HepG2 (cell line): ENCODE data around the gene AHSG. TPM values are rescaled to one million over a fixed set of nuclear protein-coding genes. Genes with fewer than 3 reads are reported as not detected.

Source experiments
- HIVEP1 ChIP-seq: sonication (generic); formaldehyde crosslinking; IDR thresholded peaks from 2 replicates; pipeline ENCODE4 v1.4.0; 2020; ENCODE audit warnings: mild to moderate bottlenecking, missing genetic modification reagents
- JUN ChIP-seq: sonication (generic); formaldehyde crosslinking; IDR thresholded peaks from 2 replicates; pipeline ENCODE4 v1.4.0; 2020; ENCODE audit warnings: mild to moderate bottlenecking, missing genetic modification reagents
- MED1 ChIP-seq: sonication (generic); formaldehyde crosslinking; IDR thresholded peaks from 2 replicates; pipeline ENCODE4 v1.4.0; 2020; ENCODE audit warnings: missing genetic modification reagents
- POLR2AphosphoS5 ChIP-seq: IDR thresholded peaks from 2 replicates; pipeline ENCODE4 v1.6.1; 2012; ENCODE audit warnings: low read depth, low read length
- SIN3A ChIP-seq: IDR thresholded peaks from 2 replicates; pipeline ENCODE4 v1.6.1; 2011; ENCODE audit warnings: low read depth, mild to moderate bottlenecking, control low read depth, low read length, borderline replicate concordance
- TGIF2 ChIP-seq: IDR thresholded peaks from 2 replicates; pipeline ENCODE4 v1.6.1; 2016; ENCODE audit warnings: control low read depth, missing compliant biosample characterization
- ZNF160 ChIP-seq: sonication (generic); formaldehyde crosslinking; IDR thresholded peaks from 2 replicates; pipeline ENCODE4 v1.8.0; 2022; ENCODE audit warnings: mild to moderate bottlenecking, inconsistent platforms, missing genetic modification reagents
- ZNF383 ChIP-seq: sonication (generic); formaldehyde crosslinking; IDR thresholded peaks from 2 replicates; pipeline ENCODE4 v1.4.0; 2020; ENCODE audit warnings: missing genetic modification reagents, mild to moderate bottlenecking, borderline replicate concordance
- ZNF431 ChIP-seq: sonication (generic); formaldehyde crosslinking; IDR thresholded peaks from 2 replicates; pipeline ENCODE4 v1.9.0; 2022; ENCODE audit warnings: missing genetic modification reagents, low read depth, mild to moderate bottlenecking, borderline replicate concordance
- ZNF563 ChIP-seq: sonication (generic); formaldehyde crosslinking; IDR thresholded peaks from 2 replicates; pipeline ENCODE4 v1.8.0; 2022; ENCODE audit warnings: mild to moderate bottlenecking, moderate library complexity, missing genetic modification reagents
- ZNF564 ChIP-seq: sonication (generic); formaldehyde crosslinking; IDR thresholded peaks from 2 replicates; pipeline ENCODE4 v1.8.1; 2023; ENCODE audit warnings: mild to moderate bottlenecking, missing genetic modification reagents
- ZNF598 ChIP-seq: sonication (generic); formaldehyde crosslinking; IDR thresholded peaks from 2 replicates; pipeline ENCODE4 v1.5.1; 2020; ENCODE audit warnings: mild to moderate bottlenecking, missing genetic modification reagents, borderline replicate concordance
- ZNF605 ChIP-seq: sonication (generic); formaldehyde crosslinking; IDR thresholded peaks from 2 replicates; pipeline ENCODE4 v1.8.0; 2022; ENCODE audit warnings: mild to moderate bottlenecking, missing genetic modification reagents
- ZNF672 ChIP-seq: sonication (generic); formaldehyde crosslinking; IDR thresholded peaks from 2 replicates; pipeline ENCODE4 v1.8.1; 2022; ENCODE audit warnings: missing genetic modification reagents
- ZNF780A ChIP-seq: sonication (generic); formaldehyde crosslinking; IDR thresholded peaks from 2 replicates; pipeline ENCODE4 v1.8.0; 2022; ENCODE audit warnings: mild to moderate bottlenecking, missing genetic modification reagents, moderate library complexity
- ZNF841 ChIP-seq: sonication (generic); formaldehyde crosslinking; IDR thresholded peaks from 2 replicates; pipeline ENCODE4 v1.8.1; 2023; ENCODE audit warnings: missing genetic modification reagents, borderline replicate concordance
- polyA plus RNA-seq, 8 experiments: library from polyadenylated mRNA; depleted of rRNA in 3 of 8; stranded (reverse) in 7 of 8; unstranded in 1 of 8; fragments of >200 nt; fragmentation: Illumina TruSeq in 4 of 8; extraction: Trizol in 4 of 8; gene quantifications; 2 replicates each; pipeline versions ENCODE4 v1.2.1 to v1.2.3, GENCODE V29; 2011 to 2016; ENCODE audit warnings: low read depth in 4 of 8, missing spikeins in 1 of 8, mixed read lengths in 1 of 8; ENCODE audit not compliant: insufficient read depth in 1 of 8
- total RNA-seq, 5 experiments: library from RNA; depleted of rRNA; stranded (reverse); fragments of >200 nt; fragmentation: Illumina TruSeq; extraction: Trizol; gene quantifications; 2 replicates each; pipeline ENCODE4 v1.2.3, GENCODE V29; 2016; ENCODE audit warnings: low read depth in 1 of 5
- TF ChIP-seq, protein P1 (sequence below): sonication (generic); formaldehyde crosslinking; IDR thresholded peaks from 2 replicates; pipeline ENCODE4 v1.4.0; 2020; ENCODE audit warnings: missing genetic modification reagents
- TF ChIP-seq, protein P2 (sequence below): sonication (generic); formaldehyde crosslinking; IDR thresholded peaks from 2 replicates; pipeline ENCODE4 v1.8.0; 2022; ENCODE audit warnings: low read depth, missing genetic modification reagents
- TF ChIP-seq, protein P3 (sequence below): sonication (generic); formaldehyde crosslinking; IDR thresholded peaks from 2 replicates; pipeline ENCODE4 v1.4.0; 2020; ENCODE audit warnings: mild to moderate bottlenecking, missing genetic modification reagents, borderline replicate concordance
- TF ChIP-seq, protein P4 (sequence below): sonication (generic); formaldehyde crosslinking; IDR thresholded peaks from 2 replicates; pipeline ENCODE4 v1.5.1; 2020; ENCODE audit warnings: mild to moderate bottlenecking, missing genetic modification reagents, moderate library complexity

Gene AHSG
- total and polyA plus RNA-seq, 2 of the 13 experiments (the other 11 are each of a cell fraction or from before 2014, with no cell fraction given): 2,043 to 19,152 TPM

DNA sequence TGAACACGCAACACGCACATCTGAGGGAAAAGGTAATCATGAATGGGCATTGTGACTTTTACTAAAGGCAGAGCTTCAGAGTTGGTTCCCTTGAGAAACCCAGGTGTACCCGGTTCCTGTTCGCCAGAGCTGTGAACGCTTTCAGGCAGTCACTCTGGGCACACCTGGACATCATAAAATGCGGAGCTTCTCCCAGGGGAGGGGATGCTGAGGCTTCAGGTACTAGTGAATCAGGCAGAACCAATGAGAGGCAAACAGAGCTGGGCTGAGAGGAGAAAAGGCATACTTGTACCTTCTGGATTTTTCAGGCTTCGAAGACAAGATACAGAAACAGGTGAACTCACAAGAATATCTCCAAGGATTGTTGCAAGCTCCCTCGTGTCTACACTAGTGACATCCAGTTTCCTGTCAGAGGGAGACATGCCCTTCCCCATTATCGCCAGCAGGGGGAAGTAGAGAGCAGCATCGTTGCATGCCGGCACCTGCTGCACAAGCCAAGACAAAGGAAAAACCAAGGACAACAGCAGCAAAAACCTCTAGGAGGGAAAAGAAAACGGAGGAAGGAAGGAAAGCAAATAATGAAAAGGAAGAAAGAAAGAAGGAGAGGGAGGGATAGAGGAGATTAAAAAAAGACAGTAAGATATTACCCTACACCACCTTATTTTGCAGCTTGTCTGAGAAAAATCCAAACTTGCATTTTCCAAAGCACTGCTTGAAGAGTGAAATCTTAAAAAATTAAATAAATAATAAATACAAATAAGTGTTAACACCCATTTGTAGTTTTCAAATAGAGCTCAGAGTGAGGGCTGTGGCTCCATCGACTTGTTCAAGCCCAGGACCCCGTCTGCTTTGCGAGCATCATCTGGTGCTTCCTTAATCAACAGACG lies 2.0 kb downstream of the AHSG start (continued):
- TF ChIP-seq ZNF780A (0 out of 2 replicates have a peak, but pooled peaks have one; percentile 65), ZNF563 (CRISPR knock-in tag) (no peak), ZNF160 (CRISPR knock-in tag) (no peak; the same call in 1 of the 2 replicates), ZNF605 (CRISPR knock-in tag) (peak; percentile 56), ZNF431 (CRISPR knock-in tag) (0 out of 2 replicates have a peak, but pooled peaks have one; percentile 4), ZNF598 (CRISPR knock-in tag) (no peak), ZNF564 (CRISPR knock-in tag) (peak; percentile 33; the same call in 1 of the 2 replicates), HIVEP1 (CRISPR knock-in tag) (no peak), ZNF383 (CRISPR knock-in tag) (0 out of 2 replicates have a peak, but pooled peaks have one; percentile 84), JUN (no peak), SIN3A (0 out of 2 replicates have a peak, but pooled peaks have one; percentile 46), ZNF672 (CRISPR knock-in tag) (0 out of 2 replicates have a peak, but pooled peaks have one; percentile 26), POLR2AphosphoS5 (peak; percentile 67), MED1 (CRISPR knock-in tag) (peak; percentile 33; the same call in 1 of the 2 replicates), TGIF2 (peak; percentile 98), ZNF841 (CRISPR knock-in tag) (peak; percentile 81)
- TF ChIP-seq, protein P1, sequence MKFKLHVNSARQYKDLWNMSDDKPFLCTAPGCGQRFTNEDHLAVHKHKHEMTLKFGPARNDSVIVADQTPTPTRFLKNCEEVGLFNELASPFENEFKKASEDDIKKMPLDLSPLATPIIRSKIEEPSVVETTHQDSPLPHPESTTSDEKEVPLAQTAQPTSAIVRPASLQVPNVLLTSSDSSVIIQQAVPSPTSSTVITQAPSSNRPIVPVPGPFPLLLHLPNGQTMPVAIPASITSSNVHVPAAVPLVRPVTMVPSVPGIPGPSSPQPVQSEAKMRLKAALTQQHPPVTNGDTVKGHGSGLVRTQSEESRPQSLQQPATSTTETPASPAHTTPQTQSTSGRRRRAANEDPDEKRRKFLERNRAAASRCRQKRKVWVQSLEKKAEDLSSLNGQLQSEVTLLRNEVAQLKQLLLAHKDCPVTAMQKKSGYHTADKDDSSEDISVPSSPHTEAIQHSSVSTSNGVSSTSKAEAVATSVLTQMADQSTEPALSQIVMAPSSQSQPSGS (CRISPR knock-in tag): no peak; the same call in 1 of the 2 replicates
- TF ChIP-seq, protein P2, sequence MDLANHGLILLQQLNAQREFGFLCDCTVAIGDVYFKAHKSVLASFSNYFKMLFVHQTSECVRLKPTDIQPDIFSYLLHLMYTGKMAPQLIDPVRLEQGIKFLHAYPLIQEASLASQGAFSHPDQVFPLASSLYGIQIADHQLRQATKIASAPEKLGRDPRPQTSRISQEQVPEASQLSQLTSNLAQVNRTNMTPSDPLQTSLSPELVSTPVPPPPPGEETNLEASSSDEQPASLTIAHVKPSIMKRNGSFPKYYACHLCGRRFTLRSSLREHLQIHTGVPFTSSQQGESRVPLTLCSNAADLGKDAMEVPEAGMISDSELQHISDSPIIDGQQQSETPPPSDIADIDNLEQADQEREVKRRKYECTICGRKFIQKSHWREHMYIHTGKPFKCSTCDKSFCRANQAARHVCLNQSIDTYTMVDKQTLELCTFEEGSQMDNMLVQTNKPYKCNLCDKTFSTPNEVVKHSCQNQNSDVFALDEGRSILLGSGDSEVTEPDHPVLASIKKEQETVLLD (CRISPR knock-in tag): no peak; the same call in 1 of the 2 replicates
- TF ChIP-seq, protein P3, sequence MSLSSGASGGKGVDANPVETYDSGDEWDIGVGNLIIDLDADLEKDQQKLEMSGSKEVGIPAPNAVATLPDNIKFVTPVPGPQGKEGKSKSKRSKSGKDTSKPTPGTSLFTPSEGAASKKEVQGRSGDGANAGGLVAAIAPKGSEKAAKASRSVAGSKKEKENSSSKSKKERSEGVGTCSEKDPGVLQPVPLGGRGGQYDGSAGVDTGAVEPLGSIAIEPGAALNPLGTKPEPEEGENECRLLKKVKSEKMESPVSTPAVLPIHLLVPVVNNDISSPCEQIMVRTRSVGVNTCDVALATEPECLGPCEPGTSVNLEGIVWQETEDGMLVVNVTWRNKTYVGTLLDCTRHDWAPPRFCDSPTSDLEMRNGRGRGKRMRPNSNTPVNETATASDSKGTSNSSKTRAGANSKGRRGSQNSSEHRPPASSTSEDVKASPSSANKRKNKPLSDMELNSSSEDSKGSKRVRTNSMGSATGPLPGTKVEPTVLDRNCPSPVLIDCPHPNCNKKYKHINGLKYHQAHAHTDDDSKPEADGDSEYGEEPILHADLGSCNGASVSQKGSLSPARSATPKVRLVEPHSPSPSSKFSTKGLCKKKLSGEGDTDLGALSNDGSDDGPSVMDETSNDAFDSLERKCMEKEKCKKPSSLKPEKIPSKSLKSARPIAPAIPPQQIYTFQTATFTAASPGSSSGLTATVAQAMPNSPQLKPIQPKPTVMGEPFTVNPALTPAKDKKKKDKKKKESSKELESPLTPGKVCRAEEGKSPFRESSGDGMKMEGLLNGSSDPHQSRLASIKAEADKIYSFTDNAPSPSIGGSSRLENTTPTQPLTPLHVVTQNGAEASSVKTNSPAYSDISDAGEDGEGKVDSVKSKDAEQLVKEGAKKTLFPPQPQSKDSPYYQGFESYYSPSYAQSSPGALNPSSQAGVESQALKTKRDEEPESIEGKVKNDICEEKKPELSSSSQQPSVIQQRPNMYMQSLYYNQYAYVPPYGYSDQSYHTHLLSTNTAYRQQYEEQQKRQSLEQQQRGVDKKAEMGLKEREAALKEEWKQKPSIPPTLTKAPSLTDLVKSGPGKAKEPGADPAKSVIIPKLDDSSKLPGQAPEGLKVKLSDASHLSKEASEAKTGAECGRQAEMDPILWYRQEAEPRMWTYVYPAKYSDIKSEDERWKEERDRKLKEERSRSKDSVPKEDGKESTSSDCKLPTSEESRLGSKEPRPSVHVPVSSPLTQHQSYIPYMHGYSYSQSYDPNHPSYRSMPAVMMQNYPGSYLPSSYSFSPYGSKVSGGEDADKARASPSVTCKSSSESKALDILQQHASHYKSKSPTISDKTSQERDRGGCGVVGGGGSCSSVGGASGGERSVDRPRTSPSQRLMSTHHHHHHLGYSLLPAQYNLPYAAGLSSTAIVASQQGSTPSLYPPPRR (CRISPR knock-in tag): peak; percentile 62; the same call in 1 of the 2 replicates
- TF ChIP-seq, protein P4, sequence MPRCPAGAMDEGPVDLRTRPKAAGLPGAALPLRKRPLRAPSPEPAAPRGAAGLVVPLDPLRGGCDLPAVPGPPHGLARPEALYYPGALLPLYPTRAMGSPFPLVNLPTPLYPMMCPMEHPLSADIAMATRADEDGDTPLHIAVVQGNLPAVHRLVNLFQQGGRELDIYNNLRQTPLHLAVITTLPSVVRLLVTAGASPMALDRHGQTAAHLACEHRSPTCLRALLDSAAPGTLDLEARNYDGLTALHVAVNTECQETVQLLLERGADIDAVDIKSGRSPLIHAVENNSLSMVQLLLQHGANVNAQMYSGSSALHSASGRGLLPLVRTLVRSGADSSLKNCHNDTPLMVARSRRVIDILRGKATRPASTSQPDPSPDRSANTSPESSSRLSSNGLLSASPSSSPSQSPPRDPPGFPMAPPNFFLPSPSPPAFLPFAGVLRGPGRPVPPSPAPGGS (CRISPR knock-in tag): 0 out of 2 replicates have a peak, but pooled peaks have one; percentile 67
